ENCODE data around the gene TMEM259.

GRCh38 chr19:991932-992669, 28.8 kb downstream of the TMEM259 start:
- TF ChIP-seq POLR2A (IDR thresholded peaks at IDR 0.05) (no peak), CTCF (IDR thresholded peaks at IDR 0.05) (no peak), EP300 (IDR thresholded peaks at IDR 0.05) (no peak)

Data from gastroesophageal sphincter (tissue), 3 donors.